Measurements from ENCODE around the gene DLEC1.

The DLEC1 gene

DNA sequence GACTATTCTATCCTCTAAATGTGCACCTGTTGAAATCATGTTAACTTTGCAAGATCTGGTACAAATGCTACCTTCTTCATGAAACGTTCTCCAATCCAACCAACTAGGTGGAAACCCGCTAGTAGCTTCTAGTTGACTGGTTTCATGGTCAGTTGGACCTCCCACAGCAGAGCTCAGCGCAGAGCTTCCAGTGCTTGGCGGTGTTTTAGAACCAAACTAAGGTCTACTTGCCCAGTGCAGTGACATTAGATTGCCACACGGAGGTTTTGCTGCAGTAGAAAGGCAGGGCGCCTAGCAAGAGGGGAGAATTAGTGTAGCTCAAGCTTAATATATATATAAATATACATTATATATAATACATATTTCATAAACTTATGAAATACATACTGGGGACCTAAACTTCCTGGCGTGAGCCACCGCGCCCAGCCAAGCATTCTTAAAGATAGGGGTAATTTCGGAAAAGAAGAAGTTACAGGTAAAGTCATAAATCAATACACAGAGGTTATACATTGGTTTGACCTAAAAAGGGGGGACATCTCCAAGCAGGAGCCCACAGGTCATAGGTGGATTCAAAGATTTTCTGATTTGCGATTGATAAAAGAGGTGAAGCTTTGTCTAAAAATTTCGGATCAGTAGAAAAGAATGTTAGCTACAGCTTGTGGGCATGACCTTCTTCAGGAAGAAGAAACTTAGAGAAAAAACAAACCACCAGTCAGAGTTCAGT, 124.3 kb downstream of the DLEC1 start:
- no peak for DNase-seq

DNA sequence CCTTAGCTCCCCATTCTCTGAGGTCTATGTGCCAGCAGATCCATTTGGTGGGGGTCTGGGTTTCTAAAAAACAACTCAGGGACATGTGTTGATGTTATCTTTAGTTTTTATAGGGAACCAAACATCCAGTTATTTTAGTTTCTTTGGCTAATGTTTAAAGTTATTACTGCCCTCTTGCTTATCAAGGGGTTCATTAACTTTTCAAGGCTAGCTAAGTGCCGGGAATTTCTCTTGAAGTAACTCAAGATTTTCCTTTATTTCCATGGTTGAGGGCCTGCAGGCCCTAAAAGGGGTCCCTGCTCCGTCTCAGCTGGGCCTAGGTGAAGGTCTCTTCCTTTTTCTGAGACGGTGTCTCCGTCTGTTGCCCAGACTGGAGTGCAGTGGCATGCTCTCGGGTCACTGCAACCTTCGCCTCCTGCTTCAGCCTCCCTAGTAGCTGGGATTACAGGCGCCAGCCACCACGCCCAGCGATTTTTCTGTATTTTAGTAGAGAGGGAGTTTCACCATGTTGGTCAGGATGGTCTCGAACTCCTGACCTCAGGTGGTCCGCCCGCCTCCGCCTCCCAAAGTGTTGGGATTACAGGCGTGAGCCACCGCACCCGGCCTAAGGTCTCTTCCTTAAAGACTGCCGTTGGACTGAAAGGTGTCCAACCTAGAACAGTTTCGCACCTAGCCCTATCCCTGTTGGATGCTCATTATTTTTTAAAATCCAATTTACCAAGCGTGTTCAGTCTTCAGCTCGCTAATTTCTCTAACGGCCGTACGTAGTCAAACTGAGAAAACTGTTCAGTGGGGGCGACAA, 125.0 kb downstream of the DLEC1 start:
- no peak for DNase-seq

DNA sequence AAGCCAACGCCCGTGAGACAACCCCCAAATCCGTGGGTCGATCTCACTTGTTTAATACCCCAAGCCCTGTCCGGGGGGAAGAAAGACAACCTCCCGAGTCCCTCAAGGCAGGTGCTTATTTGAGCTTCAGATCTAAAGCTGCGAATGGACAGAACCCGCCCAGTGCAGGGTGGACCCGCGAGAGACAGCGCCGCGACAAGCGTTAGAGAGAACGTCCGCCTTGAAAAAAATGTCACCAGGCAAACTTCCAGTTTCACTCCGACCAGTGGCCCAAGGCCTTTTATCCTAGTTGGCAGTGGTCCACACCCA, 125.6 kb downstream of the DLEC1 start:
- no peak for DNase-seq

DNA sequence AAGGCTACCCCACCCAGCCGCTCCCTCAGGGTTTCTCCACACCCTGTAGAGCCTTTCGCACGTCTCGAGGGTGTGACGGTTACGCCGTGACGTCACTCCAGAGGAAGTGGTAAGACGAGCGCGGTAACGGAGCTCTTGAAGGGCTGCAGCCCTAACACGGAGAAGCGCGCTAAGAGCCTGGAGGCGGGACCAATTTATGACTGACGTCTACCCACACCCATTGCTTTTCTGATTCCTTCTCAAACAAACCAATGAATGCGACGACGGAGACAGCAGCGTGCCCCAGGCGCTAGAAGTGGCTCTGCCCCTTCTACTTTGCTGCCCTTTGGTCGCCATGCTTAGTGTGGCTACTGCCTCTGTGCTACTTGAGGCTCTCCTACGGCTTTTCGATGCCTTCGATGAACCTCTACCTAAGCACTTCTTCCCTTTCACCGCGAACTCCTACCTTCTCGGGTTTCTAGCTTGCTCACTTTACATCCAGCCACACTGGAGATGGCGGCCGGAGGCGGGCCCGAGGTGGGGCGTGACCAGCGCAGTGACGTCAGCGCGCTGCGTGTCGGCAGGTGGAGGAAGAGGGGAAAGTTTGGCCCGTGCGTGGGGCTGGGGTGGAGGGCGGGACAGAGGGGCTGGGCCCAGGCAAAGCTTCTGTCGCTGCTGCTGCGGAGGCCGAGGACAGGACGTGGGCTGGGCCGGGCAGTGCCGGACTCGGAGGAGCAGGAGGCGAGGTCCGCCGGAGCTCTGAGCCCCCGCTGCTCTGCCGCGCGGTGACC, 126.1 kb downstream of the DLEC1 start, which contains the start of gene OXSR1:
TSS of gene OXSR1 (plus strand) at position 586 of the 770 bp plus-strand sequence. CDS start 340 bp downstream, outside the sequence.
- DNase-seq, result peak; percentile 94

DNA sequence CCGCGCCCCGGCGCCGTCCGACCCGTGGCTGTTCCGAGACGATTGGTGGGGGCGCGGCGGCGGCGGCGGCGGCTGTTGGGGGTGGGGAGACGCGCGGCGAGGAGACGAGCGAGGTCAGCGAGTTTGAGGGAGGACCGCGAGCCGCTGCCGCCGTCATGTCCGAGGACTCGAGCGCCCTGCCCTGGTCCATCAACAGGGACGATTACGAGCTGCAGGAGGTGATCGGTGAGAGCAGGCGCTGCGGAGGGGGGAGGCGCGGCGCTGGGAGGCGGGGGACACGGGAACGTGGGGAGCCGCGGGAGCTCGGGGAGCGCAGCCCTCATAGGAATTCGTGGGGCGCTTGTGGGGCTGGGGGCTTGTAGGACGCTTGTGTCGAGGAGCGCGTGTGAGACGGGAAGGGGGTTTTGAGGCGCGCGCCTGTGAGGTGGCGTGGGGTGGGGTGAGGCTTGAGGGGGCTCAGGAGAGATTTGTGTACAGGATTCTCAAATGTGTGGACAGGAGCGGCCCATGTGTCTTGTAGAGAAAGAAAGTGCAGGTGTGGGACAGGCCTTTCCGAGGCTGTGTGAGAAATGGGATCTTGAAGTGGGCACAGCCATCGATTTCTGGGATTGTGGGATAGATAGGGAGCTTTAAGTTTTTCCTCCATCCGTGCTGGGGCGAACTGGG, 126.8 kb downstream of the DLEC1 start:
- no peak for DNase-seq

DNA sequence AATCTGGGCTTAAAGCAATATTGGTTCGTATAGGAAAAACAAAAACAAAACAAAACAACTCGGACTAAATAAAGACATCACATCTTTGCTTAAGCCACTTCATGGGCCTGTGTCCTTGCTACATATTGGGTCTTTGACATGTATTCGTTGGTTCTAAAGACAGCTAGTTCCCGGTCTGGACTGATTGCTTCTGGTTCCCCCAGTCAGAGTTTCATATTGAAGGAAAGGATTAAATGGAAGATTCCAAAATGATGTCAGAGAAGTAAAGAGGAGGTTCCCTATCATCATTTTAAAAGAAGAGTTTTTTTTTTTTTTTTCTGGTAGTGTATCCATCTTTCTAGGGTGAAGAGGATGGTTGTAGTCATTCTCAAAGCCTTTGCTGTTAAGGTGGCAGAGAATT, 128.6 kb downstream of the DLEC1 start:
- DNase-seq, result no peak

DNA sequence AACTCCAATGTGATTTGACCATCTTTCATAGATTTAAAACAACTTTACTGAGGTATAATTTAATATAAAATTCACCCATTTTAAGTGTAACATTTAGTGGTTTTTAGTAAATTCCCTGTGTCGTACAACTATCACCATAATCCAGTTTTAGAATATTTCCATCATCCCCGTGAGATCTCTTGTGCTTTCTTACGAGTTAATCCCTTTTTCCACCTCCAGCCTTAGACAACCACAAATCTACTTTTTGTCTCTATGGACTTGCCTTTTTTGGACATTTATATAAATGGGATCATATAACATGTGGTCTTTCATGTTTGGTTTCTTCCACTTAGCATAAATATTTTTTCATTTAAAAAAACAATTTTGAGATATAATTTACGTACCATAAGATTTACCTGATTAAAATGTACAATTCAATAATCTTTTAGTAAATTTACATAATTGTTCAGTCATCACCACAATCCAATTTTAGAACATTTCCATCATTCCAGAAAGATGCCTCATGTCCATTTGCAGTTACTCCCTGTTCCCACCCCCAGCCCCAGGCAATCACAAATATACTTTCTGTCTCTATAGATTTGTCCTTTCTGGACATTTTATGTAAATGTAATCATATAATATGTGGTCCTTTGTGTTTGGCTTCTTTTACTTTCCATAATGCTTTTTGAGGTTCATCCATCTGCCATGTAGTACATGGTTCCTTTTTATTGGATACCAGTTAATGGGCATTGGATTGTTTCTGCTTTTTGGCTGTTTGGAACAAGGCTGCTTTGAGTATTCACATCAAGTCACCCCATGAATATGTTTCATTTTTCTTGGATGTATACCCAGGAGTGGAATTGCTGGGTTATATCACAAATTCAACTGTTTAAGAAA, 129.4 kb downstream of the DLEC1 start:
- no peak for DNase-seq

DNA sequence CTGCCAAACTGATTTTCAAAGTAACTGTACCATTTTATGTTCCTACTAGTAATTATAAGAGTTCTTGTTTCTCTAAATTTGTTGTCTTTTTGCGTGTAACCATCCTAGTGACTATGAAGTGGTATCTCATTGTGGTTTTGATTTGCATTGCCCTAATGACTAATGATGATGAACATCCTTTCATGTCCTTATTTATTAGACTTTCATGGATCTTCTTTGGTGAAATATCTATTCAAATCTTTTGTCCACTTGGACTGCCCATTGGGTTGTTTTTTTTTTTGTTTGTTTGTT, 130.0 kb downstream of the DLEC1 start:
- no peak for DNase-seq

DNA sequence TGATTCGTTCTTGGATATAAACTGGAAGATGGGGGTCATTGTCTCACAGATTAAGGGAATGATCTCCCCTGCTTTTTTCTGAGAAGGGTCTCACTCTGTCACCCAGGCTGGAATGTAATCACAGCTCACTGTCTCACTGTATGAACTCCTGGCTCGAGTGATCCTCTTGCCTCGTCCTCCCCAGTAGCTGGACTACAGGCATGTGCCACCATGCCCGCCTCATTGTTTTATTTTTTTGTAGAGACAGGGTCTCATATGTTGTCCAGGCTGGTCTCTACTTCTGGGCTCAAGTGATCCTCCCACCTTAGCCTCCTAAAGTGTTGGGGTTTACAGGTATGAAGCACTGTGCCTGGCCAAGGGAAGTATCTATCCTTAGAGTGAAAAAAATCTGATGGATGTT, 131.7 kb downstream of the DLEC1 start:
- DNase-seq, result no peak

DNA sequence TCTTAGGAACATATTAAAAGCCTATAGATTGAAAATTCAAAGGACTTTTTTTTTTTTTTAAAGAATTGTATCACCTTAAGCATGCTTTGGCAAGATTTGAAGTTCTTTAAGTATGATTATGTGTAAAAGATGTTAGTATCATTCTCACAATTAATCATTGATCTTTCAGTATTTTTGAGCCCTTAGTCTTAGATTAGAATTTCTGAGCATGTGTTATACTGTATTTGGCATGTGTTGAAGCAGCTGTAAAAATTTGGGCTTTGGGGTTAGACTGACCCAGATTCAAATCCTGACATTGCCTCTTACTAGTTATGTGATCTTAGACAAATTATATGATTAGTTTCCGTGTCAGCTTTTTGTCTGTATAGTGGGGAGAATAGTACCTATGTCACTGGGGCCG, 132.6 kb downstream of the DLEC1 start:
- no peak for DNase-seq
